ENCODE results near the gene L1TD1.
"Not testable (repeated sequence)": the region's sequence is repeated elsewhere in the genome, so short reads cannot be mapped to it uniquely, and the experiment has no call there.

L1TD1 gene

GRCh38 chr1:62207187-62207586 is 12.5 kb downstream of the L1TD1 start:
- Histone ChIP-seq H3K4me1 (ENCODE audit: control insufficient read depth in 1 of 2, insufficient read depth in 2 of 2, low read length in 2 of 2) (no peaks in the 10 kb centered on the region), H3K9me3 (ENCODE audit: control insufficient read depth in 1 of 2, low read length in 2 of 2) (peaks cover 5 to 22% of the 10 kb centered on the region in 2 donors), H3K4me3 (ENCODE audit: low read depth in 1 of 2, low read length in 2 of 2) (no peak overlapping the region), H3K36me3 (ENCODE audit: control insufficient read depth in 1 of 2, insufficient read depth in 2 of 2, low read length in 2 of 2) (no peaks in the 10 kb centered on the region), H3K27ac (ENCODE audit: low read length) (no peak overlapping the region), H3K27me3 (ENCODE audit: low read depth, low read length) (no peaks in the 10 kb centered on the region)

- Histone ChIP-seq H3K36me3 (ENCODE audit: control insufficient read depth in 1 of 2, insufficient read depth in 2 of 2, low read length in 2 of 2) (no peaks in the 10 kb centered on the region), H3K9me3 (ENCODE audit: control insufficient read depth in 1 of 2, low read length in 2 of 2) (peaks cover 5 to 22% of the 10 kb centered on the region in 2 donors), H3K27me3 (ENCODE audit: low read depth, low read length) (no peaks in the 10 kb centered on the region), H3K4me1 (ENCODE audit: control insufficient read depth in 1 of 2, insufficient read depth in 2 of 2, low read length in 2 of 2) (no peaks in the 10 kb centered on the region), H3K27ac (ENCODE audit: low read length) (no peak overlapping the region), H3K4me3 (ENCODE audit: low read depth in 1 of 2, low read length in 2 of 2) (no peak overlapping the region)
These were observed 13.4 kb downstream of the L1TD1 start for GRCh38 chr1:62208087-62208486.

GRCh38 chr1:62208970-62209369 is 14.3 kb downstream of the L1TD1 start:
- Histone ChIP-seq H3K27ac (ENCODE audit: low read length) (no peak overlapping the region), H3K4me1 (ENCODE audit: control insufficient read depth in 1 of 2, insufficient read depth in 2 of 2, low read length in 2 of 2) (no peaks in the 10 kb centered on the region), H3K9me3 (ENCODE audit: control insufficient read depth in 1 of 2, low read length in 2 of 2) (peaks cover 5 to 22% of the 10 kb centered on the region in 2 donors), H3K4me3 (ENCODE audit: low read depth in 1 of 2, low read length in 2 of 2) (no peak overlapping the region), H3K27me3 (ENCODE audit: low read depth, low read length) (no peaks in the 10 kb centered on the region), H3K36me3 (ENCODE audit: control insufficient read depth in 1 of 2, insufficient read depth in 2 of 2, low read length in 2 of 2) (no peaks in the 10 kb centered on the region)

- no peaks in the 10 kb centered on the region for H3K36me3 ChIP-seq (ENCODE audit: control insufficient read depth in 1 of 2, insufficient read depth in 2 of 2, low read length in 2 of 2)
- no peaks in the 10 kb centered on the region for H3K27me3 ChIP-seq (ENCODE audit: low read depth, low read length)
- peaks cover 5 to 22% of the 10 kb centered on the region in 2 donors for H3K9me3 ChIP-seq (ENCODE audit: control insufficient read depth in 1 of 2, low read length in 2 of 2)
- no peaks in the 10 kb centered on the region for H3K4me1 ChIP-seq (ENCODE audit: control insufficient read depth in 1 of 2, insufficient read depth in 2 of 2, low read length in 2 of 2)
- no peak overlapping the region for H3K4me3 ChIP-seq (ENCODE audit: low read depth in 1 of 2, low read length in 2 of 2)
- no peak overlapping the region for H3K27ac ChIP-seq (ENCODE audit: low read length)
These were observed 15.4 kb downstream of the L1TD1 start for GRCh38 chr1:62209931-62210595.

- Histone ChIP-seq H3K4me1 (ENCODE audit: control insufficient read depth in 1 of 2, insufficient read depth in 2 of 2, low read length in 2 of 2) (no peaks in the 10 kb centered on the region), H3K36me3 (ENCODE audit: control insufficient read depth in 1 of 2, insufficient read depth in 2 of 2, low read length in 2 of 2) (no peaks in the 10 kb centered on the region), H3K4me3 (ENCODE audit: low read depth in 1 of 2, low read length in 2 of 2) (no peak overlapping the region), H3K27ac (ENCODE audit: low read length) (no peak overlapping the region), H3K27me3 (ENCODE audit: low read depth, low read length) (no peaks in the 10 kb centered on the region), H3K9me3 (ENCODE audit: control insufficient read depth in 1 of 2, low read length in 2 of 2) (peaks cover 5 to 22% of the 10 kb centered on the region in 2 donors)
These were observed 16.3 kb downstream of the L1TD1 start for GRCh38 chr1:62210960-62211359.

- H3K36me3 ChIP-seq (ENCODE audit: control insufficient read depth in 1 of 2, insufficient read depth in 2 of 2, low read length in 2 of 2), result no peaks in the 10 kb centered on the region
- no peak overlapping the region for H3K27ac ChIP-seq (ENCODE audit: low read length)
- H3K4me3 ChIP-seq (ENCODE audit: low read depth in 1 of 2, low read length in 2 of 2), result no peak overlapping the region
- H3K4me1 ChIP-seq (ENCODE audit: control insufficient read depth in 1 of 2, insufficient read depth in 2 of 2, low read length in 2 of 2), result no peaks in the 10 kb centered on the region
- peaks cover 5 to 22% of the 10 kb centered on the region in 2 donors for H3K9me3 ChIP-seq (ENCODE audit: control insufficient read depth in 1 of 2, low read length in 2 of 2)
- H3K27me3 ChIP-seq (ENCODE audit: low read depth, low read length), result no peaks in the 10 kb centered on the region
These were observed 17.8 kb downstream of the L1TD1 start for GRCh38 chr1:62212411-62212810.

- Histone ChIP-seq H3K27me3 (ENCODE audit: low read depth, low read length) (no peaks in the 10 kb centered on the region), H3K4me1 (ENCODE audit: control insufficient read depth in 1 of 2, insufficient read depth in 2 of 2, low read length in 2 of 2) (no peaks in the 10 kb centered on the region), H3K27ac (ENCODE audit: low read length) (no peak overlapping the region), H3K4me3 (ENCODE audit: low read depth in 1 of 2, low read length in 2 of 2) (no peak overlapping the region), H3K9me3 (ENCODE audit: control insufficient read depth in 1 of 2, low read length in 2 of 2) (peaks cover 5 to 22% of the 10 kb centered on the region in 2 donors), H3K36me3 (ENCODE audit: control insufficient read depth in 1 of 2, insufficient read depth in 2 of 2, low read length in 2 of 2) (no peaks in the 10 kb centered on the region)
These were observed 18.6 kb downstream of the L1TD1 start for GRCh38 chr1:62213075-62213914.

- H3K36me3 ChIP-seq (ENCODE audit: control insufficient read depth in 1 of 2, insufficient read depth in 2 of 2, low read length in 2 of 2), result no peaks in the 10 kb centered on the region
- no peaks in the 10 kb centered on the region for H3K9me3 ChIP-seq (ENCODE audit: control insufficient read depth in 1 of 2, low read length in 2 of 2)
- H3K4me3 ChIP-seq (ENCODE audit: low read depth in 1 of 2, low read length in 2 of 2), result no peak overlapping the region
- H3K4me1 ChIP-seq (ENCODE audit: control insufficient read depth in 1 of 2, insufficient read depth in 2 of 2, low read length in 2 of 2), result no peaks in the 10 kb centered on the region
- H3K27me3 ChIP-seq (ENCODE audit: low read depth, low read length), result no peaks in the 10 kb centered on the region
- H3K27ac ChIP-seq (ENCODE audit: low read length), result no peak overlapping the region
These were observed 24.0 kb downstream of the L1TD1 start for GRCh38 chr1:62218604-62219003.

GRCh38 chr1:62220456-62220855 is 25.8 kb downstream of the L1TD1 start:
- H3K27ac ChIP-seq (ENCODE audit: low read length); H3K27me3 ChIP-seq (ENCODE audit: low read depth, low read length); H3K9me3 ChIP-seq (ENCODE audit: control insufficient read depth in 1 of 2, low read length in 2 of 2); H3K4me3 ChIP-seq (ENCODE audit: low read depth in 1 of 2, low read length in 2 of 2); H3K4me1 ChIP-seq (ENCODE audit: control insufficient read depth in 1 of 2, insufficient read depth in 2 of 2, low read length in 2 of 2); H3K36me3 ChIP-seq (ENCODE audit: control insufficient read depth in 1 of 2, insufficient read depth in 2 of 2, low read length in 2 of 2): not testable (repeated sequence)

GRCh38 chr1:62221171-62221570 is 26.5 kb downstream of the L1TD1 start:
- H3K4me3 ChIP-seq (ENCODE audit: low read depth in 1 of 2, low read length in 2 of 2), result no peak overlapping the region

GRCh38 chr1:62222321-62222720 is 27.7 kb downstream of the L1TD1 start:
- Histone ChIP-seq H3K4me1 (ENCODE audit: control insufficient read depth in 1 of 2, insufficient read depth in 2 of 2, low read length in 2 of 2) (no peaks in the 10 kb centered on the region), H3K36me3 (ENCODE audit: control insufficient read depth in 1 of 2, insufficient read depth in 2 of 2, low read length in 2 of 2) (no peaks in the 10 kb centered on the region), H3K27ac (ENCODE audit: low read length) (no peak overlapping the region)

More at GRCh38 chr1:62221171-62221570, 26.5 kb downstream of the L1TD1 start:
- H3K27me3 ChIP-seq (ENCODE audit: low read depth, low read length), result no peaks in the 10 kb centered on the region
- H3K9me3 ChIP-seq (ENCODE audit: control insufficient read depth in 1 of 2, low read length in 2 of 2), result no peaks in the 10 kb centered on the region
- no peak overlapping the region for H3K27ac ChIP-seq (ENCODE audit: low read length)
- H3K36me3 ChIP-seq (ENCODE audit: control insufficient read depth in 1 of 2, insufficient read depth in 2 of 2, low read length in 2 of 2), result no peaks in the 10 kb centered on the region
- no peaks in the 10 kb centered on the region for H3K4me1 ChIP-seq (ENCODE audit: control insufficient read depth in 1 of 2, insufficient read depth in 2 of 2, low read length in 2 of 2)

More at GRCh38 chr1:62222321-62222720, 27.7 kb downstream of the L1TD1 start:
- H3K27me3 ChIP-seq (ENCODE audit: low read depth, low read length), result no peaks in the 10 kb centered on the region
- no peak overlapping the region for H3K4me3 ChIP-seq (ENCODE audit: low read depth in 1 of 2, low read length in 2 of 2)
- no peaks in the 10 kb centered on the region for H3K9me3 ChIP-seq (ENCODE audit: control insufficient read depth in 1 of 2, low read length in 2 of 2)

Data from muscle layer of duodenum (tissue), 2 donors.